ENCODE data around the gene ZNF587B. TPM values are rescaled to one million over a fixed set of nuclear protein-coding genes. Genes with fewer than 3 reads are reported as not detected.
"Not testable (repeated sequence)": the region's sequence is repeated elsewhere in the genome, so short reads cannot be mapped to it uniquely, and the experiment has no call there.

ZNF587B gene
- total RNA-seq, 1 donor from 2014 or later: 36.1 TPM

GRCh38 chr19:57812226-57812625 is 17.9 kb upstream of the ZNF587B start:
- H3K4me3 ChIP-seq (ENCODE audit: low read depth, low read length): no peak overlapping the region
- no peak for TF ChIP-seq CTCF (IDR thresholded peaks at IDR 0.05; ENCODE audit: insufficient read depth, low read length, severe bottlenecking)
- no peak for FAIRE-seq

GRCh38 chr19:57812975-57813820 is 16.9 kb upstream of the ZNF587B start:
- not testable (repeated sequence) for DNase-seq (ENCODE audit: low read depth); H3K27me3 ChIP-seq (ENCODE audit: control insufficient read depth, insufficient read depth, low read length); FAIRE-seq; H3K36me3 ChIP-seq (ENCODE audit: control insufficient read depth, insufficient read depth, low read length)
- peak overlapping the region; percentile 90 for H3K4me3 ChIP-seq (ENCODE audit: low read depth, low read length)

More at GRCh38 chr19:57812226-57812625, 17.9 kb upstream of the ZNF587B start:
- DNase-seq (ENCODE audit: low read depth): no peak
- Histone ChIP-seq H3K27me3 (ENCODE audit: control insufficient read depth, insufficient read depth, low read length) (no peaks in the 10 kb centered on the region), H3K36me3 (ENCODE audit: control insufficient read depth, insufficient read depth, low read length) (peaks cover 6% of the 10 kb centered on the region)

- FAIRE-seq (no peak), DNase-seq (ENCODE audit: low read depth) (peak; percentile 31)
- Histone ChIP-seq H3K36me3 (ENCODE audit: control insufficient read depth, insufficient read depth, low read length) (peaks cover 4% of the 10 kb centered on the region), H3K4me3 (ENCODE audit: low read depth, low read length) (peak overlapping the region; percentile 90), H3K27me3 (ENCODE audit: control insufficient read depth, insufficient read depth, low read length) (no peaks in the 10 kb centered on the region)
- TF ChIP-seq CTCF (IDR thresholded peaks at IDR 0.05; ENCODE audit: insufficient read depth, low read length, severe bottlenecking): no peak
These were observed 16.1 kb upstream of the ZNF587B start for GRCh38 chr19:57813919-57814504.

GRCh38 chr19:57814505-57815246 is 15.4 kb upstream of the ZNF587B start, which contains the start of gene ZNF552:
ZNF552 (minus strand) TSS chr19:57814913; CDS start chr19:57814743, 170 bp downstream.
- FAIRE-seq: no peak
- Histone ChIP-seq H3K27me3 (ENCODE audit: control insufficient read depth, insufficient read depth, low read length) (no peaks in the 10 kb centered on the region), H3K36me3 (ENCODE audit: control insufficient read depth, insufficient read depth, low read length) (peaks cover 3% of the 10 kb centered on the region), H3K4me3 (ENCODE audit: low read depth, low read length) (peak within 1 kb of the TSS; percentile 90)
- no peak for TF ChIP-seq CTCF (IDR thresholded peaks at IDR 0.05; ENCODE audit: insufficient read depth, low read length, severe bottlenecking)
- DNase-seq (ENCODE audit: low read depth): peak; percentile 92

- DNase-seq (ENCODE audit: low read depth) (no peak), FAIRE-seq (no peak)
- Histone ChIP-seq H3K36me3 (ENCODE audit: control insufficient read depth, insufficient read depth, low read length) (peaks cover under 1% of the 10 kb centered on the region), H3K27me3 (ENCODE audit: control insufficient read depth, insufficient read depth, low read length) (no peaks in the 10 kb centered on the region), H3K4me3 (ENCODE audit: low read depth, low read length) (peak overlapping the region; percentile 90)
- no peak for TF ChIP-seq CTCF (IDR thresholded peaks at IDR 0.05; ENCODE audit: insufficient read depth, low read length, severe bottlenecking)
These were observed 14.6 kb upstream of the ZNF587B start for GRCh38 chr19:57815247-57816075.
